PC-3 (cell line): Measurements from ENCODE around the gene AGBL1.

Experiments used
- CTCF ChIP-seq: fragments of 300-600 bp; sonication (generic); conservative IDR thresholded peaks from 2 replicates; pipeline ENCODE4 v1.5.1; 2017; ENCODE audit warnings: antibody characterized with exemption, low read depth, mild to moderate bottlenecking, low read length
- EZH2 ChIP-seq: fragments of 300-600 bp; sonication (generic); IDR thresholded peaks from one replicate; pipeline ENCODE4 v1.6.1; 2017; ENCODE audit warnings: antibody characterized with exemption, mild to moderate bottlenecking, low read length; ENCODE audit not compliant: unreplicated experiment

GRCh38 chr15:86854176-86854575 is 774.5 kb downstream of the AGBL1 start:
- TF ChIP-seq CTCF = no peak
- no peak for TF ChIP-seq EZH2
